ENCODE data around the gene VEPH1. TPM values are rescaled to one million over a fixed set of nuclear protein-coding genes. Genes with fewer than 3 reads are reported as not detected.
A peak's percentile ranks its signal among the peaks of the same experiment; 100 is the strongest.

The VEPH1 gene
- total and polyA plus RNA-seq, 11 donors = 0.40 to 0.79 (median 0.45) TPM; not detected in 6

- intact Hi-C loops (cut with DNase I) = loop anchor here in 8 of 10 donors (1.0 to 10.0 kb wide), 6 partner anchors 40 to 1000 kb away; no protein-coding TSS in a partner anchor
- H3K27ac ChIP-seq = peak overlapping the region in 1 of 12 donors; percentile 22
- ATAC-seq = peak; percentile 33 to 90 (median 82)
- no peaks in the 10 kb centered on the region for H3K27me3 ChIP-seq
- peak; percentile 52 to 78 (median 64) for TF ChIP-seq CTCF (IDR thresholded peaks at IDR 0.05)
- TF ChIP-seq POLR2A (IDR thresholded peaks at IDR 0.05) = no peak
- H3K9me3 ChIP-seq = no peaks in the 10 kb centered on the region
- H3K4me1 ChIP-seq = peaks cover 0 to 8% (median 0%) of the 10 kb centered on the region in 12 donors
- H3K4me3 ChIP-seq = no peak overlapping the region
- peak in 1 of 5 donors; percentile 28 for DNase-seq
- H3K36me3 ChIP-seq = no peaks in the 10 kb centered on the region
- 42 to 45% (median 44%) methylated on average over 7 of the region's 7 CpGs for WGBS, 4 donors
These were observed 29.5 kb upstream of the VEPH1 start for GRCh38 chr3:157532529-157533297.

- ATAC-seq (no peak), DNase-seq (no peak)
- WGBS, 4 donors = 61 to 68% (median 64%) methylated on average over 4 of the region's 4 CpGs
- TF ChIP-seq POLR2A (IDR thresholded peaks at IDR 0.05) (no peak), CTCF (IDR thresholded peaks at IDR 0.05) (no peak)
- Histone ChIP-seq H3K36me3 (no peaks in the 10 kb centered on the region), H3K4me1 (peaks cover 0 to 8% (median 0%) of the 10 kb centered on the region in 12 donors), H3K9me3 (no peaks in the 10 kb centered on the region), H3K27me3 (no peaks in the 10 kb centered on the region), H3K27ac (no peak overlapping the region), H3K4me3 (no peak overlapping the region)
- intact Hi-C loops (cut with DNase I) = loop anchor here in 8 of 10 donors (1.0 to 10.0 kb wide), 6 partner anchors 41 to 1001 kb away; no protein-coding TSS in a partner anchor
These were observed 28.6 kb upstream of the VEPH1 start for GRCh38 chr3:157531771-157532170.

GRCh38 chr3:157531301-157531660 lies 28.1 kb upstream of the VEPH1 start:
- H3K4me1 ChIP-seq = peaks cover 0 to 8% (median 0%) of the 10 kb centered on the region in 12 donors
- WGBS, 4 donors = 76 to 84% (median 82%) methylated on average over 3 of the region's 3 CpGs
- no peak overlapping the region for H3K4me3 ChIP-seq
- DNase-seq (no peak), ATAC-seq (no peak)
- H3K27me3 ChIP-seq = no peaks in the 10 kb centered on the region
- H3K36me3 ChIP-seq = no peaks in the 10 kb centered on the region
- intact Hi-C loops (cut with DNase I) = loop anchor here in 5 of 10 donors (5.0 to 10.0 kb wide), 3 partner anchors 41 to 1001 kb away; no protein-coding TSS in a partner anchor
- H3K27ac ChIP-seq = no peak overlapping the region
- TF ChIP-seq CTCF (IDR thresholded peaks at IDR 0.05) (no peak), POLR2A (IDR thresholded peaks at IDR 0.05) (no peak)
- no peaks in the 10 kb centered on the region for H3K9me3 ChIP-seq

- no peak overlapping the region for H3K27ac ChIP-seq
- no peaks in the 10 kb centered on the region for H3K9me3 ChIP-seq
- H3K4me1 ChIP-seq = peaks cover 0 to 8% (median 0%) of the 10 kb centered on the region in 12 donors
- H3K4me3 ChIP-seq = no peak overlapping the region
- no peak for ATAC-seq
- no peak for DNase-seq
- H3K36me3 ChIP-seq = no peaks in the 10 kb centered on the region
- TF ChIP-seq CTCF (IDR thresholded peaks at IDR 0.05) (no peak), POLR2A (IDR thresholded peaks at IDR 0.05) (no peak)
- intact Hi-C loops (cut with DNase I) = loop anchor here in 5 of 10 donors (5.0 to 10.0 kb wide), 3 partner anchors 42 to 1002 kb away; no protein-coding TSS in a partner anchor
- 80 to 83% (median 81%) methylated on average over 5 of the region's 5 CpGs for WGBS, 4 donors
- no peaks in the 10 kb centered on the region for H3K27me3 ChIP-seq
These were observed 27.6 kb upstream of the VEPH1 start for GRCh38 chr3:157530637-157531300.
